Ovary (tissue), 3 donors: Measurements from ENCODE around the gene FGF19.
"Not testable (repeated sequence)": the region's sequence is repeated elsewhere in the genome, so short reads cannot be mapped to it uniquely, and the experiment has no call there.

ENCODE experiments used
- POLR2A ChIP-seq: fragments of 450-650 bp; IDR thresholded peaks from one replicate; pipeline ENCODE4 v1.6.1; 2017; ENCODE audit warnings: antibody characterized with exemption, mild to moderate bottlenecking, moderate library complexity
- TF ChIP-seq, protein P1 (sequence below), 3 donors: fragments of 450-650 bp in 2 of 3; fragments of 200-600 bp in 1 of 3; IDR thresholded peaks; one replicate each; pipeline versions ENCODE4 v1.5.1 to v1.8.0; 2016 to 2022; ENCODE audit warnings: antibody characterized with exemption in 3 of 3, mild to moderate bottlenecking in 1 of 3
- donor health status: DM: no; HTN: no; CAD: no.

DNA sequence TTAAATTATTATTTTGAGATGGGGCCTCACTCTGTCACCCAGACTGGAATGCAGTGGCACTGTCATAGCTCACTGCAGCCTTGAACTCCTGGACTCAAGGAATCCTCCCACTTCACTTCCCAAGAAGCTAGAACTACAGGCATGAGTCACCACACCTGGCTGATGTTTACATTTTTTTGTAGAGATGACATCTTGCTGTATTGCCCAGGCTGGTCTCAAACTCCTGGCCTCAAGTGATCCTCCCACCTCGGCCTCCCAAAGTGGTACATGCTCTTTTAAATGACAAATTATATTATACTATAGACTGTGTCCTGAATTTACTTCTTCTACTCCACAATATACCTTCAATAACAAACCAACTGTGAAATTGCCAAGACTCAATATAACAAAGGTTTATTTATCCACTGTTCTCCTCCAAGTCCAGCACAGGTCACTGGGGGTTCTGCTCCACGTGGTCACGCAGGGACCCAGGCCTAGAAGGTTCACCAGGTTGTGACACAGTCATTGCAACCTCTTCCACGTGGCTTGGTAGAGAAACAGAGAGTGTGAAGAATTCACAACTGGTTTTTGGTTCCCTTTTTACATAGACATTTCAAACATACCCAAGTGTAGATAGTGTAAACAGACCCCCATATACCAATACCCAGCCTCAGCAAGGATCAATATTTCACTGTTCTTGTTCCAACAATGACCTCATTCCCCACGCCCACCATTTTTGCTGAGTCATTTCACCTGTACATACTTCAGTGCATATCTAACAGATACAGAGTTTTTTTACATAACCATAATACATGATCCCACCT lies 15.7 kb downstream of the FGF19 start:
- not testable (repeated sequence) for TF ChIP-seq POLR2A
- TF ChIP-seq, protein P1, sequence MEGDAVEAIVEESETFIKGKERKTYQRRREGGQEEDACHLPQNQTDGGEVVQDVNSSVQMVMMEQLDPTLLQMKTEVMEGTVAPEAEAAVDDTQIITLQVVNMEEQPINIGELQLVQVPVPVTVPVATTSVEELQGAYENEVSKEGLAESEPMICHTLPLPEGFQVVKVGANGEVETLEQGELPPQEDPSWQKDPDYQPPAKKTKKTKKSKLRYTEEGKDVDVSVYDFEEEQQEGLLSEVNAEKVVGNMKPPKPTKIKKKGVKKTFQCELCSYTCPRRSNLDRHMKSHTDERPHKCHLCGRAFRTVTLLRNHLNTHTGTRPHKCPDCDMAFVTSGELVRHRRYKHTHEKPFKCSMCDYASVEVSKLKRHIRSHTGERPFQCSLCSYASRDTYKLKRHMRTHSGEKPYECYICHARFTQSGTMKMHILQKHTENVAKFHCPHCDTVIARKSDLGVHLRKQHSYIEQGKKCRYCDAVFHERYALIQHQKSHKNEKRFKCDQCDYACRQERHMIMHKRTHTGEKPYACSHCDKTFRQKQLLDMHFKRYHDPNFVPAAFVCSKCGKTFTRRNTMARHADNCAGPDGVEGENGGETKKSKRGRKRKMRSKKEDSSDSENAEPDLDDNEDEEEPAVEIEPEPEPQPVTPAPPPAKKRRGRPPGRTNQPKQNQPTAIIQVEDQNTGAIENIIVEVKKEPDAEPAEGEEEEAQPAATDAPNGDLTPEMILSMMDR (IDR thresholded peaks at IDR 0.05) = not testable (repeated sequence)
